CD4-positive, alpha-beta T cell treated with Interleukin-4 for 4 hours (primary cell): ENCODE data around the gene BRPF3.

Source experiments
- DNase-seq: peaks from one replicate; pipeline ENCODE4 v3.0.0-alpha.2; 2020

The BRPF3 gene

GRCh38 chr6:36272234-36272633, 75.7 kb downstream of the BRPF3 start:
- no peak for DNase-seq

- no peak for DNase-seq
These were observed 76.5 kb downstream of the BRPF3 start for GRCh38 chr6:36273067-36273466.

- DNase-seq: no peak
These were observed 77.4 kb downstream of the BRPF3 start for GRCh38 chr6:36273802-36274514.

GRCh38 chr6:36276581-36277536, 80.3 kb downstream of the BRPF3 start:
- no peak for DNase-seq

- DNase-seq: no peak
These were observed 81.5 kb downstream of the BRPF3 start for GRCh38 chr6:36277946-36278470.

GRCh38 chr6:36280467-36280866, 83.9 kb downstream of the BRPF3 start:
- DNase-seq: no peak

GRCh38 chr6:36280983-36281382, 84.4 kb downstream of the BRPF3 start:
- DNase-seq: no peak
